ENCODE results near the gene NGLY1. TPM values are rescaled to one million over a fixed set of nuclear protein-coding genes. Genes with fewer than 3 reads are reported as not detected.

The NGLY1 gene
- total RNA-seq, 1 experiment from 2014 or later: 39.4 TPM

DNA sequence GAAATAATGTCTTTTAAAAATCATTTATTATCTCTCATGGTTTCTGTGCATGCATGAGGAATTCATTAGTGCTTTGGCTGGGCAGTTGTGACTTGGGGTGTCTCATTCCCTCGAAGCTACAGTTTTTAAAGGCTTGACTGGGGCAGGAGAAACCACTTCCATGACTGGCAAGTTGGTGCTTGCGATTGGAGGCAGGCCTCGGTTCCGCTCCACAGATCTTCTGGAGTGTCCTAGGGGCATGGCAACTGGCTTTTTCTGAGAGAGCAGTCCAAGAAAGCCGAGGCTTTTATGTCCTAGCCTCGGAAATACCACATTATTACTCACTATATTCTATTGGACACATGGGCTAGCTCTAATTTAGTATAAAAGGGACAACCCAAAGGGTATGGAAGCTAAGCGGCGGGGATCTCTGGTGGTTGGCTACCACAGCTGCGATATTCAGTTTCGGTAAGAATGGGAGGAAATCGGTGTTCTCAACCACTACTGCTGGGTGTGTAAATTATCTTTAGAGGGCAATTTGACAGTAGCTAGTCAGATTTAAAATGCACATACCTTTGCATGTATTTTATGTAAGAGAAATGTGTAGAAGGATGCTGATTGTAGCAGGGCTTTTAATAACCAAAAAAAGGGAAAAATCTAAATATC lies 69.8 kb downstream of the NGLY1 start:
- no peak for DNase-seq (ENCODE audit: extremely low read depth, low read depth)

DNA sequence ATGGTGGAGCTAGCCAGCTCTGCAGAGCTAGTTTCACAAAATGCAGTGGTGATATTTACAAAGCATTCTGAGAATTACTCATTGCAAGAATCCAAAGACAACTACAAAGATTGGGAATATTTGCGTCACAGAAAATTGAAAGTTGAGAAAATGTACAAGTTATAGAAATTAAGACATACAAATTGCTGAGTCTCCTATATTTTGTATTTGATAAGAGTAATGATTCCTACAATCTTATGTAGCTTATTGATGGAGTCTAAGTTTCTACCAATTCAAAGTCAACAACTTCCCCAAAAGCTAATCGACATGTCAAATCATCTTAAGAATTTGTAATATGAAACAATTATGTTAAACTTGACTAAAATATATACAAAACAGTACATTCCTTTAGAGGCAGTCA lies 72.2 kb downstream of the NGLY1 start:
- no peak for DNase-seq (ENCODE audit: extremely low read depth, low read depth)

- no peak for DNase-seq (ENCODE audit: extremely low read depth, low read depth)
Measured at GRCh38 chr3:25708036-25708435, 75.2 kb downstream of the NGLY1 start.

DNA sequence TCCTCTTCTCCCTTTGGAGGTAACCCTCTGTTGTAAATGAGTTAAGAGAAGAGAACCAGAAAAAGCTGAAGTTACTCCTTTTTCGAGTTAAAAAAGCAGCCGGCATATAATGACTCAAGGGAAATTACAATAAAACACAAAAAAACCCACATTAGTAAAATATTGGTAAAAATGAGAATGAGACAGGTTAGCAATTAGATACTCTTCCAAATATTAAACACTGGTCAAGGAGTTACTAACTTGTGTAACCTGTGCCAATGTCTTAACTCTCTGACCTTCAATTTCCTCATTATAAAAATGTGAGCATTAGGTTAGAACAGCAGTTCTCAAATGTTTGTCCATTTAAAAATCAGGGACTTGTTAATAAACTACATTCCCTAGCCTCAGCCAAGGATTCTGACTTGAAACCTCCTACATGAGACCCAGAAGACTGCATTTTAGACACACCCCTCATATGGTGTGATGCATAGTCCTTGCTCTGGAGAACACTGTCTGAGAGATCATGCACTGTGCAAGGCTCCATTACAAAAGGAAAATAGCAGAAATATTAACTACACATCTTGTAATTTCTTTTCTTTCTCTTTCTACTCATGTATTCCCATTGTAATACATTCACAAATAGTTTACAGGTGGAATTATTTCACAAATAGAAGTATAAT lies 75.8 kb downstream of the NGLY1 start:
- DNase-seq (ENCODE audit: extremely low read depth, low read depth): no peak

- no peak for DNase-seq (ENCODE audit: extremely low read depth, low read depth)
Measured at GRCh38 chr3:25706213-25706612, 77.0 kb downstream of the NGLY1 start.

GRCh38 chr3:25697553-25697952 lies 85.7 kb downstream of the NGLY1 start:
- DNase-seq (ENCODE audit: extremely low read depth, low read depth): no peak

GRCh38 chr3:25695731-25696420 lies 87.4 kb downstream of the NGLY1 start:
- DNase-seq (ENCODE audit: extremely low read depth, low read depth): no peak

- DNase-seq (ENCODE audit: extremely low read depth, low read depth): no peak
Measured at GRCh38 chr3:25693238-25693637, 90.0 kb downstream of the NGLY1 start.

DNA sequence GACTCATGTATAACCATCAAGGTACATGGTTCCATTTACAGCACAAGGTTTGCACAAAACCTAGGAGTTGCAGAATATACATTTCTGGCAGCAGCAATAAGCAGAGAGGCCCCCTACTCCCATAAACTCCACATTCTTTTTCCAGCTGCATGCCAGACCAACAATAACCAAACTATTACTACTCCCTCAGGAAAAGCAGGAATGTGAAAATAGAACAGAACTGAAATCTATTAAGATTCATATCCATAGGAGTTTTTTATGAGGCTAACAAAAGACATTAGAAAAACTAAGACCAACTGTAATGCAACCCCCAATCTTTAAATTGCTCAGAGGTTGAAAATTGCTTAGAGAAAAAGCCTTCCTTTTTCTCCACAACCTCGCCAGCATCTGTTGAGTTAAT lies 90.9 kb downstream of the NGLY1 start:
- DNase-seq (ENCODE audit: extremely low read depth, low read depth): no peak

DNA sequence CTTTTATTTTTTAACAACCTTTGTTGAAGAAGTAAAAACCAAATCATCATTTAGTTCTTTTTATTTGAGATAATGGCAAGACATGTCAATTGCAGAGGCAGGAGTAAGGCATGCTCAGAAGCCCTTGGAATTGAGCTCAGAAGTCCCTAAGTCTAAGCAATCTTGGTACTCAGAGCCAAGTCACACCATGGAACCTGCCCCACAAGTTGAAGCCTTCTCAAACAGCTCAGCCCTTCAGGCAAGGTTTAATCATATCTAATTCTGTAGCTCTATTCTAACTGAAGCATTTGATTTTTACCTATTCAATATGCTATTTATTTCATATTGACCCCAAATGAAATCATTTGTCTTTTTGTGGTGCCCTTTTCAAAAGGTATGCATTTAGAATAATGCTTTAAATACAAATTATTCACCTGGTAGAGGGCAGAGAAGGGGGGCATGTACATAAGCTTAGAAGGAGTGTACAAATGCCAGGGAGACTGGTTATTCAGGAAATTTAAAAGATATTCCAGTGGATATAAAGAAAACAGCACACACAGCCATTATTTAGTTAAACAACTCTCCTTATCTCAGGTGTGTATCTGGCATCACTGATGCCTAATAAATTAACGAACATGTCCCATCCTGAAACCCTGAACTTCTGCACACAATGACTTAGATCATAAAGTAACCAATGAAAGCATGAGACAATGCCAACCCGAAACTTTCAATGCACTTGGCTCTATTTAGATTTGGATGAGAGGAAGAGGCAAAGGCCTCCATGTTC lies 92.3 kb downstream of the NGLY1 start:
- DNase-seq (ENCODE audit: extremely low read depth, low read depth): no peak

GRCh38 chr3:25689226-25689625 lies 94.0 kb downstream of the NGLY1 start:
- no peak for DNase-seq (ENCODE audit: extremely low read depth, low read depth)

DNA sequence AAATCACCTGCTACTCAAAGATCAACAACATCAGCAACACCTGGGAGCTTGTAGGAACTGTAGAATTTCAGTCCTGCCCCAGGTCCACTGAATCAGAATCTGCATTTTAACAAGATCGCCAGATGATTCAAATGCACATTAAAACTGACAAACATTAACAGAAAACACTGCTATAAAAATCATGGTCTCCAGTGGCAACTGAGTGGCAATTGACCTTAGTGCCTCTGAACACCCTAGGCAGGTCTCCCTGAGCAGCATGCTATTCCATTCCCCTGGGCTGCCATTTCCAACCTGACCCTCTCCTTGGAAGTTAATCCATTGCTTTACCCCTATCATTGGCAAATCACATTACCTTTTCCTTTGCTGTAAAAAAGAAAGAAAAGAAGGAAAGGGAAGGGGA lies 95.5 kb downstream of the NGLY1 start:
- no peak for DNase-seq (ENCODE audit: extremely low read depth, low read depth)

GRCh38 chr3:25686766-25687165 lies 96.5 kb downstream of the NGLY1 start:
- DNase-seq (ENCODE audit: extremely low read depth, low read depth): no peak

DNA sequence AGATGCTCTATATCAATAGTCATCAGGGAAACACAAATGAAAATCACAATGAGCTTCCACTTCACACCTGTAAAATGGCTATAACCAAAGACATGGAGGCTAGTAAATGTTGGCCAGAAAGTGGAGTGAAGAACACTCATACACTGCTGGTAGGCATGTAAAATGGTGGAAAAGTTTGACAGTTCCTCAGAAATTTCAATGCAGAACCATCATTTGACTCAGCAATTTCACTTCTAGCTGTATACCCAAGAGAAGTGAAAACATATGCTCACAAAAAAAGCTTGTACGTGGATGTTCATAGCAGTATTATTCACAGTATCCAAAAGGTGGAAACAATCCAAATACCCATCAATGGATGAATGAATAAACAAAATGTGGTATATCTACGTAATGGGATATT lies 99.4 kb downstream of the NGLY1 start:
- no peak for DNase-seq (ENCODE audit: extremely low read depth, low read depth)

DNA sequence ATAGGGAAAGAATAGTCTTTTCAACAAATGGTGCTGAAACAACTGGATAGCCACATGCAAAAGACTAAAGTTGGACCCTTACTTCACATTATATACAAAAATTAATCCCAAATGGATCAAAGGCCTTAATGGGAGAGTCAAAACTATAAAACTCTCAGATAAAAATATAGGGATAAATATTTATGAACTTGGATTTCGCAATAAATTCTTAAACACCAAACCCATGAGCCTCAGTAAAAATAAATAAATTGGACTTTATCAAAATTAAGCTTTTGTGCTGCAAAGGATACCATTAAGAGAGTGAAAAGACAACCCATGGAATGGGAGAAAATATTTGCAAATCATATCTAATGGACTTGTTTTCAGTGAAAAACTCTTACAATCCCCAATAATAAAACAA lies 99.8 kb downstream of the NGLY1 start:
- no peak for DNase-seq (ENCODE audit: extremely low read depth, low read depth)

DNA sequence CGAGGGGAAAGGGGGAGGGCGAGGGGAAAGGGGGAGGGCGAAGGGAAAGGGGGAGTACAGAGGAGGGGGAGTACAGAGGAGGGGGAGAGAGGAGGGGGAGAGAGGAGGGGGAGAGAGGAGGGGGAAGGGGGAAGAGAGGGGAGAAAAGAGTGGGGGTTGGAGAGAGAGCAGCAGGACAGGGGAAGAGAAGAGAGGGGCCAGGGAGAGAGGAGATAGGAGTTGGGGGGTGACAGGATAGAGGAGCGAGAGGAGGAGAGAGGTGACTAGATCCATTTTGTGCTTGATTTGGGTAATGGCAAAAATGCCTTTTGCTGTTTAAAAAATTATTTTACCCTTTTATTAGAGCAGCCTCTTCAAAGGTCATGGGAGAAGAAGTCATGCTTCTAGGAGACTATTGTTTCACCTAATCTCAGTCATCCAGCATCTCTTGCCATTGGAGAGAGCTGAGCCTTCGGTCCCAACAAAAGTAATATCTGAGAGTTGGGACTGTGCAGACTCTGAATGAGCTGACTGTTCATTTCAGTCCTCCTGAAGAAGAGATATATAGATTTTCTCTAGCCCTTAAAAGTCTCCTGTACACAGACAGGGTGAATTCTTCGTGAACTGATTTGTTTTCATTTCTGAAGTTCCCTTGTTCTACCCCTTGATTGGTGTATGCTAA lies 103.5 kb downstream of the NGLY1 start:
- no peak for DNase-seq (ENCODE audit: extremely low read depth, low read depth)

GRCh38 chr3:25679166-25679565 lies 104.1 kb downstream of the NGLY1 start:
- no peak for DNase-seq (ENCODE audit: extremely low read depth, low read depth)

DNA sequence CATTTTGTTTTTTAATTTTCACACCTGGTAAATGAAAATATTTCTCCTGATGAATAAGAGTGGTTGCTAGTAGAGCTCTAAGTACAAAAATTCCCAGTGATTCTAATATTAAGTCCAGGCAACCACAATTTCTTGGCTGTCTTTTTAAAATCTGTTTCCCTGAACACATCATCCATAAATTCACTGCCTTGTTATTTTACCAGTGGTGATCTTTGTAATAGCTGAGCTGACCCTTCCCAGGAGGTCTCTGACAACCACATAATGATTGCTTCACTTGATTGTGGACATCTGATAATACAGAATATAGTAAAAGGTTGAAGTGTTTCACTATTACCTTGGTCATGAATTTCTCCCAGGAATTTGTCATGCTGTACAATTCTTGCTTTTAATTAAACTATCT lies 104.7 kb downstream of the NGLY1 start:
- no peak for DNase-seq (ENCODE audit: extremely low read depth, low read depth)

GRCh38 chr3:25677121-25677520 lies 106.1 kb downstream of the NGLY1 start:
- DNase-seq (ENCODE audit: extremely low read depth, low read depth): no peak

- no peak for DNase-seq (ENCODE audit: extremely low read depth, low read depth)
Measured at GRCh38 chr3:25674670-25675069, 108.6 kb downstream of the NGLY1 start.

GRCh38 chr3:25673738-25674298 lies 109.4 kb downstream of the NGLY1 start:
- no peak for DNase-seq (ENCODE audit: extremely low read depth, low read depth)

Measured in NCI-H460 (cell line).